Keratinocyte (primary cell): ENCODE data around the gene STX17. TPM values are rescaled to one million over a fixed set of nuclear protein-coding genes. Genes with fewer than 3 reads are reported as not detected.

Source experiments
- DNase-seq: peaks from one replicate; pipeline ENCODE4 v3.0.0-alpha.2; 2011; ENCODE audit warnings: low read depth, missing footprints, low spot score
- FAIRE-seq: peaks from 2 replicates; lab custom pipeline; 2011; peaks lifted over from hg19 to GRCh38; lab: Jason Lieb, UNC
- H2AFZ ChIP-seq: 2 replicates; pipeline ENCODE4 v1.6.0; 2012; ENCODE audit warnings: low read length, control low read depth, inconsistent platforms; ENCODE audit not compliant: control insufficient read depth
- H3K27ac ChIP-seq: 2 replicates; pipeline ENCODE4 v1.5.1; 2011; ENCODE audit warnings: low read length; ENCODE audit not compliant: control insufficient read depth, insufficient read depth
- H3K27me3 ChIP-seq: 3 replicates; pipeline ENCODE4 v1.6.0; 2011; ENCODE audit warnings: low read length; ENCODE audit not compliant: control insufficient read depth, insufficient read depth; ENCODE audit errors: extremely low read depth
- H3K36me3 ChIP-seq, 2 experiments: 2 replicates in 1 of 2; 3 replicates in 1 of 2; pipeline ENCODE4 v1.5.1; 2011; ENCODE audit warnings: low read length in 2 of 2, mild to moderate bottlenecking in 1 of 2; ENCODE audit not compliant: control insufficient read depth in 2 of 2, insufficient read depth in 2 of 2; ENCODE audit errors: extremely low read depth in 1 of 2
- H3K4me1 ChIP-seq: 3 replicates; pipeline ENCODE4 v1.5.1; 2011; ENCODE audit warnings: low read length; ENCODE audit not compliant: control insufficient read depth, insufficient read depth; ENCODE audit errors: extremely low read depth
- H3K4me2 ChIP-seq: 3 replicates; pipeline ENCODE4 v1.6.0; 2011; ENCODE audit warnings: low read depth, low read length; ENCODE audit not compliant: control insufficient read depth, insufficient read depth; ENCODE audit errors: extremely low read depth
- H3K4me3 ChIP-seq, 3 experiments: fragments of 200-600 bp in 1 of 3; sonication (generic) in 1 of 3; 2 replicates in 2 of 3; 3 replicates in 1 of 3; pipeline ENCODE4 v1.5.1; 2011 to 2016; ENCODE audit warnings: low read length in 3 of 3, mild to moderate bottlenecking in 3 of 3, control low read depth in 2 of 3, inconsistent platforms in 1 of 3, low read depth in 1 of 3, mixed read lengths in 1 of 3, mixed run types in 1 of 3, moderate library complexity in 1 of 3; ENCODE audit not compliant: control insufficient read depth in 2 of 3, insufficient read depth in 2 of 3; ENCODE audit errors: extremely low read depth in 1 of 3
- H3K79me2 ChIP-seq: 2 replicates; pipeline ENCODE4 v1.6.0; 2012; ENCODE audit warnings: low read length; ENCODE audit not compliant: control insufficient read depth, insufficient read depth
- H3K9ac ChIP-seq: 3 replicates; pipeline ENCODE4 v1.6.0; 2011; ENCODE audit warnings: low read length; ENCODE audit not compliant: control insufficient read depth, insufficient read depth; ENCODE audit errors: extremely low read depth
- H3K9me1 ChIP-seq: 3 replicates; pipeline ENCODE4 v1.6.0; 2011; ENCODE audit warnings: low read length; ENCODE audit not compliant: control insufficient read depth, insufficient read depth; ENCODE audit errors: extremely low read depth
- H3K9me3 ChIP-seq: 2 replicates; pipeline ENCODE4 v1.5.1; 2012; ENCODE audit warnings: low read depth, low read length; ENCODE audit not compliant: control insufficient read depth
- H4K20me1 ChIP-seq: 3 replicates; pipeline ENCODE4 v1.6.0; 2011; ENCODE audit warnings: low read length; ENCODE audit not compliant: control insufficient read depth, insufficient read depth; ENCODE audit errors: extremely low read depth
- EZH2 ChIP-seq: IDR thresholded peaks from one replicate; pipeline ENCODE4 v1.6.1; 2012; ENCODE audit warnings: inconsistent platforms, mild to moderate bottlenecking, low read length, moderate library complexity
- dilution Hi-C: fragments of 300-500 bp; cut with MboI; formaldehyde crosslinking; loops from one replicate; pipeline ENCODE4 v1.7.0; 2020; ENCODE audit warnings: low sequenced_read_pairs; ENCODE audit not compliant: extremely low pct_ligation_motif_present
- polyA plus RNA-seq, 5 experiments: library from polyadenylated mRNA; depleted of rRNA in 3 of 5; stranded (reverse) in 3 of 5; stranded (forward) in 1 of 5; unstranded in 1 of 5; fragments of >200 nt; gene quantifications; 1 replicate in 1 of 5; 2 replicates in 3 of 5; 3 replicates in 1 of 5; pipeline versions ENCODE4 v1.2.1 to v1.2.3, GENCODE V29; 2011 to 2012; ENCODE audit warnings: missing spikeins in 2 of 5, low read depth in 1 of 5, low replicate concordance in 1 of 5
- TF ChIP-seq, protein P1 (sequence below), 3 experiments: IDR thresholded peaks in 1 of 3; conservative IDR thresholded peaks in 1 of 3; optimal IDR thresholded peaks in 1 of 3; 2 replicates in 2 of 3; 3 replicates in 1 of 3; pipeline versions ENCODE3 to v1.5.1; 2011; ENCODE audit warnings: low read length in 3 of 3, mild to moderate bottlenecking in 3 of 3, moderate library complexity in 2 of 3, control low read depth in 1 of 3, inconsistent platforms in 1 of 3; ENCODE audit not compliant: insufficient read depth in 2 of 3; ENCODE audit errors: extremely low read depth in 1 of 3

STX17 gene
- polyA plus RNA-seq, 1 donor (not counting 4 experiments of a cell fraction or from before 2014, with no cell fraction given), result 12.6 TPM

DNA sequence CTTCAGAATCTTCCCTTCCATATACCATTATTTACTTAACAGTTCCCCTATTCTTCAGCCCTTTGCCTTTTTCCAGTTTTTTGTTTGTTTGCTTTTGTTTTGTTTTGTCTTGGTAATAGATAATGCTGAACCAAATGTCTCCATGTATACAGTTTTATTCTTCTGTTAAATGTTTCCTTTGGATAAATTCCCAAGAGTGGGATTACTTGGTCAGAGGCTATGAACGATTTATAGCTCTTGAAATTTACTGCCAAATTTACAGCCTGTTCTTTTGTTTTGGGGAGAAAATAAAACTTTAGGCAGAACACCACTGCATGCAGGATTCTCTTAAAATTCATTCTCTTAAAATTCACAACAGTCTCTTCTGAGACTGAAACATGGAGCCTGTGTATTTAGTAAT, 46.2 kb upstream of the STX17 start:
- H3K27ac ChIP-seq, result no peak overlapping the region
- H3K27me3 ChIP-seq, result no peaks in the 10 kb centered on the region
- H3K4me1 ChIP-seq, result no peaks in the 10 kb centered on the region
- DNase-seq (no peak), FAIRE-seq (no peak)
- no peaks in the 10 kb centered on the region for H3K79me2 ChIP-seq
- H3K4me3 ChIP-seq, result no peak overlapping the region
- no peaks in the 10 kb centered on the region for H3K9me3 ChIP-seq
- H3K36me3 ChIP-seq, result no peaks in the 10 kb centered on the region
- no peak overlapping the region for H3K9ac ChIP-seq
- H4K20me1 ChIP-seq, result no peaks in the 10 kb centered on the region
- H2AFZ ChIP-seq, result no peak overlapping the region
- H3K4me2 ChIP-seq, result no peak overlapping the region
- no peak for TF ChIP-seq EZH2
- TF ChIP-seq, protein P1, sequence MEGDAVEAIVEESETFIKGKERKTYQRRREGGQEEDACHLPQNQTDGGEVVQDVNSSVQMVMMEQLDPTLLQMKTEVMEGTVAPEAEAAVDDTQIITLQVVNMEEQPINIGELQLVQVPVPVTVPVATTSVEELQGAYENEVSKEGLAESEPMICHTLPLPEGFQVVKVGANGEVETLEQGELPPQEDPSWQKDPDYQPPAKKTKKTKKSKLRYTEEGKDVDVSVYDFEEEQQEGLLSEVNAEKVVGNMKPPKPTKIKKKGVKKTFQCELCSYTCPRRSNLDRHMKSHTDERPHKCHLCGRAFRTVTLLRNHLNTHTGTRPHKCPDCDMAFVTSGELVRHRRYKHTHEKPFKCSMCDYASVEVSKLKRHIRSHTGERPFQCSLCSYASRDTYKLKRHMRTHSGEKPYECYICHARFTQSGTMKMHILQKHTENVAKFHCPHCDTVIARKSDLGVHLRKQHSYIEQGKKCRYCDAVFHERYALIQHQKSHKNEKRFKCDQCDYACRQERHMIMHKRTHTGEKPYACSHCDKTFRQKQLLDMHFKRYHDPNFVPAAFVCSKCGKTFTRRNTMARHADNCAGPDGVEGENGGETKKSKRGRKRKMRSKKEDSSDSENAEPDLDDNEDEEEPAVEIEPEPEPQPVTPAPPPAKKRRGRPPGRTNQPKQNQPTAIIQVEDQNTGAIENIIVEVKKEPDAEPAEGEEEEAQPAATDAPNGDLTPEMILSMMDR (optimal IDR thresholded peaks at IDR 0.05 in 1 of 3, IDR thresholded peaks at IDR 0.05 in 1 of 3, conservative IDR thresholded peaks at IDR 0.05 in 1 of 3; ENCODE audit: extremely low read depth in 1 of 3, insufficient read depth in 2 of 3, low read length in 3 of 3), result no peak
- dilution Hi-C loops, result no loop called here
- H3K9me1 ChIP-seq, result no peaks in the 10 kb centered on the region

DNA sequence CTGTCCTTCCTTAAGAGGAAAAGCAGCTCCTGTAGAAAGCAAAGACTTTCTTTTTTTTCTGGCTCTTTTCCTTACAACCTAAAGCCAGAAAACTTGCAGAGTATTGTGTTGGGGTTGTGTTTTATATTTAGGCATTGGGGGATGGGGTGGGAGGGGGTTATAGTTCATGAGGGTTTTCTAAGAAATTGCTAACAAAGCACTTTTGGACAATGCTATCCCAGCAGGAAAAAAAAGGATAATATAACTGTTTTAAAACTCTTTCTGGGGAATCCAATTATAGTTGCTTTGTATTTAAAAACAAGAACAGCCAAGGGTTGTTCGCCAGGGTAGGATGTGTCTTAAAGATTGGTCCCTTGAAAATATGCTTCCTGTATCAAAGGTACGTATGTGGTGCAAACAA, 42.5 kb upstream of the STX17 start:
- Histone ChIP-seq H3K9ac (no peak overlapping the region), H4K20me1 (no peaks in the 10 kb centered on the region), H3K4me3 (no peak overlapping the region), H3K79me2 (no peaks in the 10 kb centered on the region), H3K27me3 (no peaks in the 10 kb centered on the region), H3K27ac (no peak overlapping the region), H3K4me2 (no peak overlapping the region), H3K36me3 (no peaks in the 10 kb centered on the region), H3K4me1 (no peaks in the 10 kb centered on the region), H3K9me3 (no peaks in the 10 kb centered on the region), H3K9me1 (no peaks in the 10 kb centered on the region), H2AFZ (no peak overlapping the region)
- dilution Hi-C loops, result no loop called here
- FAIRE-seq (no peak), DNase-seq (no peak)
- TF ChIP-seq, protein P1 (optimal IDR thresholded peaks at IDR 0.05 in 1 of 3, IDR thresholded peaks at IDR 0.05 in 1 of 3, conservative IDR thresholded peaks at IDR 0.05 in 1 of 3; ENCODE audit: extremely low read depth in 1 of 3, insufficient read depth in 2 of 3, low read length in 3 of 3), result no peak
- TF ChIP-seq EZH2, result no peak
